Measurements from ENCODE around the gene GINS2. TPM values are rescaled to one million over a fixed set of nuclear protein-coding genes. Genes with fewer than 3 reads are reported as not detected.

The GINS2 gene
- polyA plus RNA-seq, 4 donors = 17.2 to 20.4 (median 17.9) TPM

DNA sequence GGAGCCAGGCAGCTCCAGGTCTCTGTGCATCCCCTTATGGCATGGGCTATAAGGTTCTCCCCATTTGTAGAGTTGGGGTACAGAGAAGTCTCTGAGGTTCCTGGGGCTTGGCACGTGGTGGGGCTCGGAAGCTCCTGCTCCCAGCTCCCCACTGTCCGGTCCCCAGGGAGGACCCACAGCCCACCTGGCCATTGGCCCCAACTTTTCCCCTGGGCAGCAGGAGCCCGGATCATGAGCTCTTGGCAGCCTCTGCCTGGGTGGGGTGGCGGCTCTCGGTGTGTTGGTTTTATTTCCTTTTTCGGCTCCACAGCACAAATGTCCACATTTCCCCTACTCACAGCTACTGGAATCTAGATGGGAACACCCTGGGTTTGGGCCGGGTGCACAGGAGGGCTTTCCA, 45.1 kb downstream of the GINS2 start:
- no peak for DNase-seq (ENCODE audit: low read depth in 4 of 4, low spot score in 2 of 4)

DNA sequence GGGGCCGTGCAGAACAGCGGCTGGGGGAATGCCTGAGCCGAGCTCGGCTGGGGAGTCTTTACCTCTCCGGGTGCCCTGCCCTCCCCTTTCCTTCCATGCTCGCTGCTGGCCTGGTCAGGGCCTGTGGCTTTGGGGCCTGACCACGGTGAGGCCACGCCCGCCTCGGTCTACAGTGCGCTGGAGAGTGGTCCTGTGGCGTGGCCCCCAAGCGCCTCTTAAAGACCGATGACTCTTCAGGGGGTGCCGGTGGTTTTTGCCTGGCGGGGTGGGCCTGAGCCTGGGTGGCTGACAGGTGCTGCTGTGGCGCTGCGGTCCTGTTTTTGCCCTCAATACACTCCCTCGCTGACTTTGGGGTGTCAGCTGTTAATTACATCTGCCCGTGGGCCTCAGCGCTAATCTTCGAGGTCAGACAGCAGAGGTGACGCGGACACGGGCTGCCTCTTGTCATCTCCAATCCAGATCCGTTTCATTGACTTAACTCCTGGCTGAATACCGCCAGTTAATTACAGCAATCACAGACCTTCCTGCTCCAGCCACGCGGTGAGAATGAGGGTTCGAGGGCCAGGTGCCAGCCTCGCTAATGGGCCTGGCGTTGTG, 45.9 kb downstream of the GINS2 start:
- no peak for DNase-seq (ENCODE audit: low read depth in 4 of 4, low spot score in 2 of 4)

DNA sequence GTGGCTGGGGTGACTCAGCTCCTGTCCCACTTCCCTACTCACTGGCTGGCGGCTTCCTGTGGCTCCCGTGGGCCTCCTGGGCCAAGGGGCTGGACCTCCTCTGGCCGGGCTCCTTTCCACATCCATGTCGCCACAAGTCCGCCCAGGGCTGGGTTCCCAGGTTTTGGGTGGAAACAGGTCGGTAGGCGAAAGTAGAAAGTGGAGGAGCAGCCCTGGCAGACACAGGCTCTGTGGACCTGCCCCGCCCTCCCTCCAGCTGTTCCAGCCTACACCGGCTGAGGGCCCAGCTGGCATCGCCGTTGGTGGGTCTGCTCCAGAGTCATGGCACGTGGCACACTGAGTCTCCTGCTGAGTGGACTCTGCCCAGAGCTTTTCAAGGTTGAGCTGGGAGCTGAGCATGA, 47.0 kb downstream of the GINS2 start:
- no peak for DNase-seq (ENCODE audit: low read depth in 4 of 4, low spot score in 2 of 4)

DNA sequence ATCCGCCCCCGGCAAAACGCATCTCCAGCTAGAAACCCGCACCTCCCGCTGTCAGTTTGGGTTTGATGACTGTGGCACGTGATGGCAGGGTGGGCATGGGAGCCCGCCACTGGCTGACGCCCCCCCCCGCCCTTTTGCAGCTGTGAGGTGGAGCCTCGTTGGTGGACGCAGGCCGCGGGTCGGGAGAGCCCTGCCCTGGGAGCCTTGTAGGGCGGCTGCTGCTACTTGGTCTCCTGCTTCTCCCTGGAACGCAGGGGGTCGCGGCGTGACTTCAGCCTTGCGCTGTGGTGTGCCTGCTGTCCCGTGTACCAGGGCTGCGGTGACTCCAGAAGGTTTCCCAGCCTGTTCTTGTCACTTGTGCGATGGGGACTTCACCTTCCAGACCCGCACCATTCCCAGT, 47.4 kb downstream of the GINS2 start:
- no peak for DNase-seq (ENCODE audit: low read depth in 4 of 4, low spot score in 2 of 4)

DNA sequence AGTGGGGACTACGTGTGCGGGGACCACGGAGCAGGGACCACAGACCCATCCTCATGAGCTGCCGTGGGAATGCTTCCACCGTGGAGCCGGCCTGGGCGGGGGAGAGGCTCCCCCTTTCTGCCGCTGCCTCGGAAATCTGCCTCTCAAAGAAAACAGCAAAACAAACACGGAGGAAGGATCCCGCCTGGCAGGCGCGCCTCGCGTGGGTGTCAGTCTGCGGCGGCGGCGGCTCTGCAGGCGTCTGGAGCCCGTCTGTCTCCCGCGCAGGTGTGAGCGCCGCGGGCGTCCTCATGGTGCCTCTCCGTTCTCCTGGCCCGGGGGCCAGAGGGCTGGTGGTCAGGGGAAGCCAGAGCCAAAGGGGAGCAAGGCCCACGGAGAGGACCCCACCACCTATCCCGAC, 48.2 kb downstream of the GINS2 start:
- DNase-seq (ENCODE audit: low read depth in 4 of 4, low spot score in 2 of 4) = no peak

DNA sequence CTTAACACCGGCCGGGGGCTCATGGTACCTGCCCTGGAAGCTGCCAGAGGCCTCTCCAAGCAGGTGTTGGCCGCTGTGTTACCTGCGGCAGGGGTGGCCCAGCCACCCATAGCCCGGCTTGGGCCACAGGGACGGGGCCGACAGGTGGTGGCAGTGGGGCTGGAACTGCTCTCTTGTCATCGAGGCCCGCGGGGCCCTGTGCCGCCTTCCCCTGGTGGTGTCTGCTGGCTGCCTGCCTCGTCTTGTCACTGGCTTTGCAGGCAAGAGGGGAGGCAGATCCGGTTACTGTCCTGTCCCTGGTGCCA, 48.5 kb downstream of the GINS2 start:
- no peak for DNase-seq (ENCODE audit: low read depth in 4 of 4, low spot score in 2 of 4)

DNA sequence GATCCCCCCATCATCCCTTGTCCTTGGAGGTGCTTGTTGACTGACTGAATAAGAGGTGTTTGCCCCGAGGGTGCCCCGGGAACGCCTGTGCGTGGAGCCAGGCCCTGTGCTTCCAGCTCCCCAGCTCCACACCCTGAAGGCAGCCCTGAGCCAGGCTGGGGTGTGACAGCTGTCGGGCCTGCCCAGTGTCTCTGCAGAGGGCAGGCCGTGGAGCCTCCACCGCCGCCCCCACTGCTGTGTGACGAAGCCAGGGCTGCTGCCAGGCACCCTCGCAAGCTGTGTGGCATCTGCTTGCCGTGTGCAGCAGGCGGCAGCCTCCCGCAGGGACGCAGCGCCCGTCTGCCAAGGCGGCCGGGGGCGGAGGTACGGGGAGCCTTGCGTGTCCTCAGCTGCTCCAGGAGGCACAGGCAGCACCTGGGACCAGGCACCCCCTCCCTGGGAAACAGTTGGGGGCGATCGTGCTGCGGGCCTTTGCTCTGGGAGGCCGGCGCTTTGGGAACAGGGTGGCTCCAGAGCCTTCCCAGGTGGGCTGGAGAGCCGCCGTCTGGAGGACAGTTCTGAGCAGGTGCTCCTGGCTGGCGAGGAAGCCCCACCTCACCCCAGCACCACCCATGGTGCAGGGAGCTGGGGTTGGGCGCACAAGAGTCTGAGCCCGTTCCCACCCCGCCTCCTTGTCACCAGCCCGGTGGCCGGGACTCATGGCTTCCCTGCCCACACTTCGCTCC, 49.1 kb downstream of the GINS2 start:
- DNase-seq (ENCODE audit: low read depth in 4 of 4, low spot score in 2 of 4) = no peak

DNA sequence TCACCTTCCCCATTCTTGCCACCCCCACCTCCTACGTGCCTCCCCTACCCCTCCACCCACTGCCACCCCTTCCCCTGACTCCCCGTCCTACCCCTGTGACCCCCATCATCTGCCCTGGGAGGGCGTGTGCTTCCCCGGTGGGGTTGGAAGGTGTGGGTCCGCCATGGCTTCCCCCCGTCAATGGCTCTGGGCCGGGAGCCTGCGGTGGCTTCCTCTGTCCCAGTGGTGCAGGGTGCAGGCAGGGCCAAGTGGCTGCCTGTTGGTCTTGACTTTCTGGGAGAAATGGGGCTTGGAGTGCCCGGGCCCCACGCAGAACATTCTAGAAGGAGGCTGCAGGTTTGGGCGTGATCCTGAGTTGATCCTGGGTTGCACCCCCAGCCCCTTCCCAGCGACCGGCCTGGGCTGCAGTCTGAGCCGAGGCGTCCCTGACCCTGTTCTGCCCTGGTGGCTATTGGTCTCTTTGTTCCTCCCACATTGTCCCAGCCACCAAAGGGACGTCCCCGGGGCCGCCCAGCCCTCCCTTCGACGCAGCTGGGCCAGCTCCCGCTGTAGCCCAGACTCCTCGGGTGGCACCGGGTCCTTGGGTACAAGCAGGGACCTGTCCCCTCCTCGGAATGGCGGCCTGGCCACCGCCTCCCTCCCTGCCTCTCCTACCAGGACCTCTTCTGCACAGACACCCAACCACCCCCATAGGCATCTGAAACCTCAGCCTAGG, 49.9 kb downstream of the GINS2 start:
- no peak for DNase-seq (ENCODE audit: low read depth in 4 of 4, low spot score in 2 of 4)

DNA sequence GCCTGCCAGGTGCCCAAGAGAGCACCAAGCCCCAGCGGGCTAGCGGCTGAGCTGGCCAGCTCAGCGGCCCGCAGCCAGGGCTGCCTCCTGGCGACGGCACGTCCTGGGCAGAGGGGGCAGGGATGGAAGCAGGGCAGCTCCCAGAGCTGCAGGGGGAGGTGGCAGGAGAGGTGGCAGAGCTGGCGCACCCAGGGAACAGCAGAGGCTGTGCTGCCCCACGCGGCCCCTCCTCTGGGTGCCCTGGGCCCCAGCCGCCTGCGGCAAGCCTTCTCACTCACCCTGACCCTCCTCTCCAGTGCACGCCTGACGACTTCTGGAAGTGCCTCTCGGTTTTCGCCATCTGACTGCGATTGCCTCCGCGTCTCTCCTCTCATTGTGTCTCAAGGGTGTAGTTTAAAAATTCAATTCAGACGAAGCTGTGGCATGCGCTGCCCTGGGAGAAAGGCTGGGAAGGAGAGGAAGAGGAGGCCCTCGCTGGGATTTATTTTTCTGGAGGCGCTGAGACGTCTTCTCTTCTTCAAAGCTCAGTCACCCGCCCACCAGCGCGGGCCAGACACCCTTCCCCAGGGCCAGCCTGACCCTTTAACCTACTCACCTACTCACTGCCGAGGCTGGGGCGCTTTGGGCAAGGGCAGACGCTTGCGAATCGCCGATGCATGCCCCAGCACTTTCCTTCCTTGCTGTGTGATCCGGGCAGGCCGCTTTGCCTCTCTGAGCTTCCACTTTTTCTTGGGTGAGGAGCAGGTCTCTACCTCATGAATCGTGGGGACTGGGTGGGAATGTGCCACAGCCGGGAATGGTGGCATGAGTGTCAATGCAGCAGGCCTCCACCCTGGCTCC, 50.7 kb downstream of the GINS2 start:
- DNase-seq (ENCODE audit: low read depth in 4 of 4, low spot score in 2 of 4) = no peak

DNA sequence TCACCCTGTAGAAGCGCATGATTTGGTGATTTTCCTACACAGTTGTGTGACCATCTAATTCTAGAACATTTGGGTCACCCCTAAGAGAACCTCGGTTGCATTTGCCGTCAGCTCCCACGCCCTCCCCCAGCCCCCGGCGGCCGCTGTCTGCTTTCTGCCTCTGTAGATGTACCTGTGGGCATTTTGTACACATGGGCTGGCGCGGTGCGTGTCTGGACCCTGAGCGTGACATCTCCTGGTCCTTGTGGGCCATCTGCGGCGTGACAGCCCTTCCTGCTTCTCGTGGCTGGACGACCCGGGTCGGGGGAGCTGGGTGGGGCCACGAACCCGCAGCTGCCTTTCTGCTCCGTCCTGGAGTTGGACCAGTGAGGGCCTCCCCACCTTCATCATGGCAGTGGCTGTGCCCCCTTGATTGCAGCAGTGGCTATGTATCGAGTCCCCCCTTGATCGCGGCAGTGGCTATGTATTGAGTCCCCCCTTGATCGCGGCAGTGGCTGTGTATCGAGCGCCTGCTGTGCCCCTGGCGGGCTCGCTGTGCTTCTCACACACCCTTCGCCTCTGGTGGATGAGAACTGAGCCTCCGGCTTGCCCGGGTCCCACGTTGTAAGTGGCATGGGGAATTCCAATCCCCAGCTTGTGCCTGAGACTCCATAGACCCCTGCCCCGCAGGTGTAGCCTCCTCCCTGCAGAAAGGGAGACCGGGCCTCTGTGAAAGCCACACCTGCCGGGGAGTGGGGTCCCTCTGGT, 51.5 kb downstream of the GINS2 start:
- DNase-seq (ENCODE audit: low read depth in 4 of 4, low spot score in 2 of 4) = no peak

DNA sequence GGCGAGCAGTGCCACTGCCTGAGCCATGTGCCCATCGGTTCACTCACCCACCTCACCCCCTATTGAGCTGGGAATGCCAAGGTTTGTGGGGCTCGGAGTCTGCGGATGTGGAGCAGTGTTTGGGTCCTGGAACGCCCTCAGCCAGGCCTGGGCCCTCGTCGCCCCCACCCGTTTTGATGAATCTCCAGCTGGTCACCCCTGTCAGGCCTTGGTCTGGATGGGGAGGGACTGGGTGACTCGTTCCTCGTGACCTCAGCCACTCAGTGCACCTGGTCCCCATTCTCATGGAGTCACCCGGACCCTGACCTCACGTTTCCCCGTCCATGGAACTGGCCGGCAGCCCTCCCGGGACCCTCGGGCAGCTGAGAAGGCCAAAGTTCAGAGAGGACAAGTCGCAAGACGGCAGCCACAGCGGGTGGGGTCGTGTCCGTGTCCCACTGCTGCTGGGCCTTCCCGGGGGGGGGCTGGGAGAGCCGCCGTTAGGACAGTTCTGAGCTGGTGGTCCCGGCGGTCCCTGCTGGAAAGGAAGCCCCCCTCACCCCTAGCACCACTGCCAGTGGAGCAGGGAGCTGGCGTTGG, 52.4 kb downstream of the GINS2 start:
- DNase-seq (ENCODE audit: low read depth in 4 of 4, low spot score in 2 of 4) = no peak

DNA sequence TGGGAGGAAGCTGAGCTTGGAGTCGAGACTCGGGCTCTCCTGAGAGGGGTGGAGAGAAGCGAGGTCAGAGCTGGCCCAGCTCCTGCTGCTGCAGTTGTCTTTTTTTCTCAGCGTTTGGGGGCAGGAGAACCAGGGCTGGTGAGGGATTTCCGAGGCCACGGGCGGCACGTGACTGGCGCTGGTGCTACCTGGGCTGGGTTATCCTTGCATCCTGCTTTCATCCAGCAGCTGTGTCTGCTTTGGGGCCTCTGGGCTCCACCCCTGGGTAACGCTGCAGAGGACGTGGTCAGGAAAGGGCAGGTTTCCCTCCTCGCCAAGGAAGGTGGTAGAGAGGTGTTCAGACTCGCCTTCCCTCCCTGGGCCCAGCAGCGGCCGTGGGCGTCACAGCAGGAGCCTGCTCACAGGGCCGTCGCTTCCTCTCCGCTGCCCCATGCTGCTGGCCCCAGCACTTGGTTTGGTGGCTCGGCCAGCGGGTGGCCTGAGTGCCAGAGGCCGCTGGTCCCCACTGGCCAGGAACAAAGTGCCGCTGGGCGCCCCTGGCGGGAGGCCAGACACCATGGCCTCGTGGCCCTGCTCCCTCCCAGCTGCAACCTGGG, 53.1 kb downstream of the GINS2 start:
- DNase-seq (ENCODE audit: low read depth in 4 of 4, low spot score in 2 of 4) = no peak

DNA sequence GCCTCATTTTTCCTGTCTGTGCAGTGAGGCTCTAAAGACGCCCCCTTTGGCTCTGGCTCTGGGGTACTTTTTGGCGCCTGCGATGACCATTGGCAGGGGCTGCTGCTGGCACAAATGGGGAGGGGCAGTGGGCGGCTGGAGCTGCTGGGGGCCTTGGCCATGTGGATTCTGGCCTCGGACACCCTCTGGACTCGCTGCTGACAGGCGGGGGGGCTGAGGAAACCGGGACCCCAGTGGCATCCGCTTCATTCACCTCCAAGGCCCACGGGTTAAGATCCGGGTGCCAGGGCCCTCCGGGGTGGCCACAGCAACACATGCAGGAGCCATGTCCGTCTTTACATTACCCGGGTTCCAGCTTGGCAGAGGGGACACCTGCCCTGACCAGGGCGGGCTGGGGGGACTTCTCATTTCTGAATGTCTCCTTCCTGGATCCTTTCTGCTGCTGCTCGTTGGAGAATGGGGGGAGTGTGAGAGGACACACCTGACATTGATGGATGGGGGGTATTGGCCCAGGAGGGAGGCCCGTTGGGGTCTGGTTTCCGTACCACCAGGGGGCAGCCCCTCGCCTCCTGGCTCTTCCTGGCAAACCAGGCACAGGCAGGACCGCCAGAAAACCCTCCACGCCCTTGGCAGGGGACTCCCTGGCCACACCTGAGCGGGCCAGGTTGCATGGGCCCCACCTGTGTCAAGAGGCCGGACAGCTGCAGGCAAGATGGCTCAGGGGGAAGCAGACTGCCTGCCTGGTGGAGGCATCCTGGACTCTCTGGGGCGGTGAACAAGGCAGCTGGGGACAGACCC, 53.8 kb downstream of the GINS2 start:
- DNase-seq (ENCODE audit: low read depth in 4 of 4, low spot score in 2 of 4) = no peak

DNA sequence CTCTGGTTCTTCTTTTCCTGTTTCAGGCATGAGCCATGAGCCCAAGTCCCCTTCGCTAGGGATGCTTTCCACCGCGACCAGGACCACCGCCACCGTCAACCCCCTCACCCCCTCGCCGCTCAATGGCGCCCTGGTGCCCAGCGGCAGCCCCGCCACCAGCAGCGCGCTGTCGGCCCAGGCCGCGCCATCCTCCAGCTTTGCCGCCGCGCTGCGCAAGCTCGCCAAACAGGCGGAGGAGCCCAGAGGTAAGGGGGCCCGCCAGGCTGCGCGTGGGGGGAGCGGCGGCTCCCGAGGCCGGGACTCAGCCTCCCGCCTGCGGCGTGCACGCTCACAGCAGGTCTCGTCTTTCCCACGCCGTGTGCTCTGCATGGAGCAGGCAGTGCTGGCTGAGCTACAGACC, 54.9 kb downstream of the GINS2 start:
- DNase-seq (ENCODE audit: low read depth in 4 of 4, low spot score in 2 of 4) = no peak

DNA sequence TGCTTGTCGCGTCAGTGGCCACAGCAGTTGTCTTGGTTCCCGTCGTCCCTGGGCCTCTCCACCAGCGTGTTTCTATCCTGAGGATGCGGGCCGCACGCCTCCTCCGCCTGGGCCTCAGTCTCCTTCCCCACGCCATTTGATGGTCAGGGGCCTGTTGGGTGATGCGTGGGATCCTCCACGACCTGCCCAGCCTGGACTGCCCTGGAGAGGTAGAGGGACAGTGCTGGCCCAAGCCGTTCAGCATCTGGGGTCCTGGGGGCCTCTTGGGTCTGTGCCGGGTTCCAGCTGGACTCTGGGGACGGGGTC, 55.4 kb downstream of the GINS2 start:
- DNase-seq (ENCODE audit: low read depth in 4 of 4, low spot score in 2 of 4) = no peak

DNA sequence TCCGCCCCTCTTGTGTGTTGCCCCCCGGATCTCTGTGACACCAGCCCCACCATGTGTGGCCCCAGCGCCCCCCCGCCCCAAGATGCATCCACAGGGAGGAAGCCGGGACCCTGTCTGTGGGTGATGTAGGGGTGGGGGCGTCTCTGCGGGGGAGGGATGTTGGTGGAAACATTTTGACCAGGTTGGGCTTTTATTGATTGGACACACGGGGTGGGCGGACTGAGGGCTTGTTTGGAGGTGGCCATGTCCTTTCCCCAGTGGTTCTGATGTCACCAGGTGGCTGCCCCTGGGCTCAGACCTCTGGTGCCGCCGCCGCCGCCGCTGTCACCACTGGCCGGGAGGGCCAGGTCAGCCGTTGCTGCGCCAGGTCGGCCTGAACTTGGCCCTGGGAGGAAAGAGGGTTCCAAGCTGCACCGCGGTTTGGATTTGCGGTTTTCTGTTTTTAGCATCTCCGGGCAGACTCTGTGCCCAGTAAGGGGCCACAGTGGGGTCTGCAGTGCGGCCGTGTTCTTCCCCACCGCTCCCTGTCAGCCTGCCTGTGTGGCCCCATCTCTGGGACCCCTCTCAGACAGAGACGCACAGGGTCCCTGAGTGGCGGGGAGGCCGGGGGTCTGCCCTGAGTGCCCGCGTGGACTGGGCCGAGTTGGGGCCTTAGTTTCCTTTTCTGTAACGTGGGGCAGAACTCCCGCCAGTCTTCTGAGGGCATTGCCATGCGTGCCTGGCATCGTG, 55.9 kb downstream of the GINS2 start:
- no peak for DNase-seq (ENCODE audit: low read depth in 4 of 4, low spot score in 2 of 4)

DNA sequence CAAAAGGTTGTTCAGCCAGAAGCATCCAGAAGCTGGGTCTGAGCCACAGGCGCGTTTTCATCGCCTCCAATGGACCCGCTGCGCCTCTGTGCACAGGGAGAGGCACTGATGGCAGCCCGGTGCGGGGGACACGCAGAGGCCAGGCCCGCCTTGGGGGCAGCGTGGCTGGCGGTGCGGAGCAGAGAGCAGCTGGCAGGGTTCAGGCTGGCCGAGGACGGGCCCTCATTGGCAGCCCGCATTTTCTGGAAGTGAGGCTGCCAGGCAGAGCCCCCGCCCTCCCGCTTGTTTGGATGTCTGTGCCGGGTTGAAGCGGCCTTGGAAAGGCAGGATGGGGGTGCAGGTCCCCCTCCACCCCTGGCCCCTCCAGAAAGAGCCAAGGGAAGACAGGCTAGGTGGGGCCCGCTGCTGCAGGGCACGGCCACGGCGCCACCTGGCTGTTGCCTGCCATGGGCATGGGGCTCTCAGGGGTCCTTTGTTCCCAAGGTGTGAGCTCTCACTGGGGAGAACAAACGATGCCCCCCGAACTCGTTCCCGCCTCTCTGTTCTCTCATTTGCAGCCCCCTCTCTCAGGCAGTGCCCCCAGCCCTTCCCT, 56.9 kb downstream of the GINS2 start:
- no peak for DNase-seq (ENCODE audit: low read depth in 4 of 4, low spot score in 2 of 4)

DNA sequence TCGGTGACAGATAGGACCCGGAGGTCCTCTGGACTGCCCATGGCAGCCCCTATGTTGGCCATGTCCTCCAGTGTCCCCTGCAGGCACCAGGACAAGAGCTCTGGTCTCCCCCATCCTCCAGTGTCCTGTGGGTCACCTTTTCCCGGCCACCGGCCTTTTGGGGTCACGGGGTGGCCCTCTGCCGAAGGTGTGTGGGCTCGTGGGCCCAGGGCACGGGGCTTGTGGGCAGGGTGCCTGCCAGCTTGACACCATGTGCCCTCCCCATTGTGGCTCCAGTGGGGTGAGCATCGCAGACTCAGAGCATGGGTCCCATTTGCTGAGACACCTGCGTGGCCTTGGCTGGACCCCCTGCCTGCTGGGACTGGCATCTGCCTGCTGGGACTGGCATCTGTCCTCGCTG, 57.5 kb downstream of the GINS2 start:
- no peak for DNase-seq (ENCODE audit: low read depth in 4 of 4, low spot score in 2 of 4)
